ENCODE data around the gene ODC1.

Gene ODC1

GRCh38 chr2:10487081-10487740 lies 39.1 kb upstream of the ODC1 start:
- Histone ChIP-seq H3K4me3 (replicated peaks; ENCODE audit: low read depth, low read length) (no peak overlapping the region), H3K27me3 (replicated peaks; ENCODE audit: control insufficient read depth, insufficient read depth, low read length) (peaks cover 3% of the 10 kb centered on the region), H3K36me3 (ENCODE audit: control insufficient read depth, insufficient read depth, low read length) (no peaks in the 10 kb centered on the region)
- TF ChIP-seq CTCF (IDR thresholded peaks at IDR 0.05; ENCODE audit: insufficient read depth, low read length, poor library complexity, severe bottlenecking), result no peak
- no peak for DNase-seq (ENCODE audit: extremely low read depth, insufficient read length)

- TF ChIP-seq CTCF (IDR thresholded peaks at IDR 0.05; ENCODE audit: insufficient read depth, low read length, poor library complexity, severe bottlenecking), result no peak
- Histone ChIP-seq H3K36me3 (ENCODE audit: control insufficient read depth, insufficient read depth, low read length) (no peaks in the 10 kb centered on the region), H3K4me3 (replicated peaks; ENCODE audit: low read depth, low read length) (no peak overlapping the region), H3K27me3 (replicated peaks; ENCODE audit: control insufficient read depth, insufficient read depth, low read length) (peaks cover 3% of the 10 kb centered on the region)
- no peak for DNase-seq (ENCODE audit: extremely low read depth, insufficient read length)
Observed at GRCh38 chr2:10486601-10487079, 38.5 kb upstream of the ODC1 start.

DNA sequence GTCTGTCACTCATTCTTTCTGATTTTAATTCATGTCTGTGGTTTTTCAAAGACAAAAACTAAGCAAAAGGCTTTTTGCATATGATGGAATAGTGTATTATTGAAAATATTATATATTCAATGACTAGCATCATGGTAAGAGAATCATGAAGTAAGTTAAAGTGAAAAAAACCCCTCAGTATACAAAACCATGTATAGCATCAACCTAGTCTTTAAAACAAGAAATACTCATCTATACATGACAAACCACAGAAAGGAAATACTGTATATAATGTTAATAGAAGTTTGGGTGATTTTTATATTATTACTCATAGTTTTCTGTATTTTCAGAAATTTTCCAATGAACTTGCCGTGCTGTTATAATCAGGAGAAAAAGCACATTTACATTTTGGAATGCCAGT lies 38.0 kb upstream of the ODC1 start:
- no peak for TF ChIP-seq CTCF (IDR thresholded peaks at IDR 0.05; ENCODE audit: insufficient read depth, low read length, poor library complexity, severe bottlenecking)

GRCh38 chr2:10482913-10483312 lies 34.8 kb upstream of the ODC1 start:
- H3K4me3 ChIP-seq (replicated peaks; ENCODE audit: low read depth, low read length), result no peak overlapping the region
- no peaks in the 10 kb centered on the region for H3K36me3 ChIP-seq (ENCODE audit: control insufficient read depth, insufficient read depth, low read length)
- TF ChIP-seq CTCF (IDR thresholded peaks at IDR 0.05; ENCODE audit: insufficient read depth, low read length, poor library complexity, severe bottlenecking), result no peak
- peaks cover 3% of the 10 kb centered on the region for H3K27me3 ChIP-seq (replicated peaks; ENCODE audit: control insufficient read depth, insufficient read depth, low read length)
- no peak for DNase-seq (ENCODE audit: extremely low read depth, insufficient read length)

More for the DNA sequence above, 38.0 kb upstream of the ODC1 start:
- DNase-seq (ENCODE audit: extremely low read depth, insufficient read length), result no peak
- Histone ChIP-seq H3K36me3 (ENCODE audit: control insufficient read depth, insufficient read depth, low read length) (no peaks in the 10 kb centered on the region), H3K27me3 (replicated peaks; ENCODE audit: control insufficient read depth, insufficient read depth, low read length) (peaks cover 3% of the 10 kb centered on the region), H3K4me3 (replicated peaks; ENCODE audit: low read depth, low read length) (no peak overlapping the region)

DNA sequence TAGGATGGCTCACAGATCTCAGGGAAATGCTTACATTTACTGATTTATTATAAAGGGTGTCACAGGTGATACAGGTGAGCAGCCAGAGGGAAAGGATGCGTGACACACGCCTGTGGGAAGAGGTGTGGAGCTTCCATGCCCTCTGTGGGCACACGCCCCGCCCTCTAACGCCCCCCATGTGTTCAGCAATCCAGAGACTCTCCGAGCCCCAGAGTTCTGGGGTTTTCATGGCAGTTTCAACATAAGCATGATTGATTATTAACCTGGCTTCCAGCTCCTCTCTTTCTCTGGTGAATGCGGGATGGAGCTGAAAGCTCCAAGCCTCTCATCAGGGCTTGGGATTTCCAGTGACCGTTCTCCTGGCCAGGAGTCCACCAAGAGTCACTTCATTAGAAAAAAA lies 34.3 kb upstream of the ODC1 start:
- peaks cover 3% of the 10 kb centered on the region for H3K27me3 ChIP-seq (replicated peaks; ENCODE audit: control insufficient read depth, insufficient read depth, low read length)
- no peak overlapping the region for H3K4me3 ChIP-seq (replicated peaks; ENCODE audit: low read depth, low read length)
- no peak for DNase-seq (ENCODE audit: extremely low read depth, insufficient read length)
- no peaks in the 10 kb centered on the region for H3K36me3 ChIP-seq (ENCODE audit: control insufficient read depth, insufficient read depth, low read length)
- TF ChIP-seq CTCF (IDR thresholded peaks at IDR 0.05; ENCODE audit: insufficient read depth, low read length, poor library complexity, severe bottlenecking), result no peak

Data from GM06990 (cell line).